ENCODE results near the gene FAM219B.
A peak's percentile ranks its signal among the peaks of the same experiment; 100 is the strongest.

Gene FAM219B

GRCh38 chr15:74906450-74907162 is at the start of gene FAM219B:
Gene FAM219B (minus strand): TSS chr15:74906851. CDS start chr15:74906800, 51 bp downstream.
- no peaks in the 10 kb centered on the region for H3K9me3 ChIP-seq (ENCODE audit: insufficient read depth, low read length)
- peak within 1 kb of the TSS; percentile 96 for H3K9ac ChIP-seq (ENCODE audit: low read length)
- H3K9me2 ChIP-seq (replicated peaks; ENCODE audit: insufficient read depth, low read length), result no peaks in the 10 kb centered on the region
- H3K4me2 ChIP-seq (ENCODE audit: low read depth, low read length, poor library complexity, severe bottlenecking), result peak within 1 kb of the TSS; percentile 67
- H4K20me1 ChIP-seq (ENCODE audit: low read depth, low read length), result no peaks in the 10 kb centered on the region
- H3K79me2 ChIP-seq (ENCODE audit: insufficient read depth, low read length), result peaks cover 5% of the 10 kb centered on the region; the same call in 1 of the 2 replicates
- no peaks in the 10 kb centered on the region for H3K36me3 ChIP-seq (ENCODE audit: low read length)
- no peaks in the 10 kb centered on the region for H3K27me3 ChIP-seq (ENCODE audit: low read length)
- peak within 1 kb of the TSS; percentile 56 for H3K27ac ChIP-seq (ENCODE audit: low read depth, low read length)
- peak within 1 kb of the TSS; percentile 98 for H2AFZ ChIP-seq (ENCODE audit: low read depth, low read length, severe bottlenecking)
- TF ChIP-seq CTCF (IDR thresholded peaks at IDR 0.05; ENCODE audit: insufficient read depth, low read length, poor library complexity, severe bottlenecking) (no peak), EZH2phosphoT487 (conservative IDR thresholded peaks at IDR 0.05; ENCODE audit: low read length) (no peak)
- peak within 1 kb of the TSS; percentile 96 for H3K4me3 ChIP-seq (ENCODE audit: insufficient read depth, low read length, poor library complexity, severe bottlenecking)
- H3F3A ChIP-seq (ENCODE audit: insufficient read depth), result peaks cover 14% of the 10 kb centered on the region

DNA sequence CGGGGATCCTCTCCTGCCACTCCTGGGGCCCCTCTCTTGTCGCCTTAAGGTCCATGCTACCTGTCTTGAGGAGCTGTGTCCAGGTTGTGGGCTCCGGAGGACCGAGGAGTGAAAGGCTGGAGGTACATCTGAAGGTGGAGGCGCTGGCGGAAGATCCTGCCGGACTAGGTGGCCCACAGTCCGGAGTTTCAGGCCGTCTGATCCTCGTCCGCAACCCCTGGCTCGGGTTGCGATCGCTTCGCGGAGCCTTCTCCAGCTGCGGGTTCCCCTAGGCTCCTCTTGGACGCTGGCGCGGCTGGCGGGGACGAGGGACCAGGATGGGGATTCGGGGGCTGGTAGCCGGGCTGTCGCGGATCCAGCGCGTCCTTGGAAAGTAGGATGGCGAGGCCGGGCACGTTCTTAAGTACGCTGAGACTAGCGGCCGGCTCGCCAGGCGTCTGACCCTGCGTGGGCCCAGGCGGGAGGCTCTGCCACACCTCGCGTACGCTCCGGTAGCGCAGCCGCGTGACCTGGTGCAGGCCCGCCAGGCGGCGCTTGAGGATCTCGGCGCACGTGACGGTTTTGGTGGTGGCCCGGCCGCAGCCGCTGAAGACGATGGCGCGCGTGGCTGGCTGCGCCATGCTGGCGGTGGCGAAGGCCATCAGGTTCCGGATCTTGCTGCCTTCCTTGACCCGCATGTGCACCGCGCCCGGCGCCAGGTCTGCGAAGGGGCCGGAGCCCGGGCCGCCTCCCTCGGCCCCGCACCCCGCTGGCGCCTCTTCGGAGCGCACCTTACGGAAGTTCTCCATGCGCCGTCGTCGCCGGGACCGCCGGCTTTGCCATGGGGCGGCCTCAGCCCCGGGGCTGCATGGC is 49.4 kb upstream of the FAM219B start:
- Histone ChIP-seq H4K20me1 (ENCODE audit: low read depth, low read length) (no peaks in the 10 kb centered on the region), H3K27ac (ENCODE audit: low read depth, low read length) (peak overlapping the region; percentile 68)
- TF ChIP-seq EZH2phosphoT487 (conservative IDR thresholded peaks at IDR 0.05; ENCODE audit: low read length) (no peak), CTCF (IDR thresholded peaks at IDR 0.05; ENCODE audit: insufficient read depth, low read length, poor library complexity, severe bottlenecking) (peak; percentile 39)

GRCh38 chr15:74955017-74955416 is 48.4 kb upstream of the FAM219B start:
- Histone ChIP-seq H2AFZ (ENCODE audit: low read depth, low read length, severe bottlenecking) (no peak overlapping the region), H3K27ac (ENCODE audit: low read depth, low read length) (peak overlapping the region; percentile 14), H4K20me1 (ENCODE audit: low read depth, low read length) (no peaks in the 10 kb centered on the region), H3K79me2 (ENCODE audit: insufficient read depth, low read length) (peaks cover 24% of the 10 kb centered on the region), H3K4me3 (ENCODE audit: insufficient read depth, low read length, poor library complexity, severe bottlenecking) (peak overlapping the region; percentile 63), H3K9ac (ENCODE audit: low read length) (peak overlapping the region; percentile 77), H3K9me3 (ENCODE audit: insufficient read depth, low read length) (no peaks in the 10 kb centered on the region), H3K4me2 (ENCODE audit: low read depth, low read length, poor library complexity, severe bottlenecking) (peak overlapping the region; percentile 81), H3K36me3 (ENCODE audit: low read length) (no peaks in the 10 kb centered on the region), H3K27me3 (ENCODE audit: low read length) (no peaks in the 10 kb centered on the region), H3F3A (ENCODE audit: insufficient read depth) (0 out of 2 replicates have a peak, but pooled peaks cover 4% of the 10 kb centered on the region), H3K9me2 (replicated peaks; ENCODE audit: insufficient read depth, low read length) (no peaks in the 10 kb centered on the region)
- TF ChIP-seq CTCF (IDR thresholded peaks at IDR 0.05; ENCODE audit: insufficient read depth, low read length, poor library complexity, severe bottlenecking) (no peak), EZH2phosphoT487 (conservative IDR thresholded peaks at IDR 0.05; ENCODE audit: low read length) (no peak)

More for the DNA sequence above, 49.4 kb upstream of the FAM219B start:
- H3K9me2 ChIP-seq (replicated peaks; ENCODE audit: insufficient read depth, low read length), result no peaks in the 10 kb centered on the region
- peak overlapping the region; percentile 63 for H3K4me3 ChIP-seq (ENCODE audit: insufficient read depth, low read length, poor library complexity, severe bottlenecking)
- H3K4me2 ChIP-seq (ENCODE audit: low read depth, low read length, poor library complexity, severe bottlenecking), result peak overlapping the region; percentile 81
- no peaks in the 10 kb centered on the region for H3K9me3 ChIP-seq (ENCODE audit: insufficient read depth, low read length)
- peak overlapping the region; percentile 82 for H2AFZ ChIP-seq (ENCODE audit: low read depth, low read length, severe bottlenecking)
- H3K36me3 ChIP-seq (ENCODE audit: low read length), result no peaks in the 10 kb centered on the region
- no peaks in the 10 kb centered on the region for H3K27me3 ChIP-seq (ENCODE audit: low read length)
- 0 out of 2 replicates have a peak, but pooled peaks cover 4% of the 10 kb centered on the region for H3F3A ChIP-seq (ENCODE audit: insufficient read depth)
- H3K9ac ChIP-seq (ENCODE audit: low read length), result peak overlapping the region; percentile 77
- peaks cover 24% of the 10 kb centered on the region for H3K79me2 ChIP-seq (ENCODE audit: insufficient read depth, low read length)

All from SU-DHL-6 (cell line).